WTC11 (cell line): ENCODE results near the gene PDF. TPM values are rescaled to one million over a fixed set of nuclear protein-coding genes. Genes with fewer than 3 reads are reported as not detected.

Experiments
- ATF1 ChIP-seq: sonication (generic); formaldehyde crosslinking; IDR thresholded peaks from 2 replicates; pipeline ENCODE4 v1.8.1; 2023; ENCODE audit warnings: mild to moderate bottlenecking, moderate library complexity, missing genetic modification reagents
- CREB1 ChIP-seq: sonication (generic); formaldehyde crosslinking; IDR thresholded peaks from 2 replicates; pipeline ENCODE4 v1.8.0; 2023; ENCODE audit warnings: mild to moderate bottlenecking, missing genetic modification reagents
- ELF4 ChIP-seq: sonication (generic); formaldehyde crosslinking; IDR thresholded peaks from 2 replicates; pipeline ENCODE4 v1.8.1; 2022; ENCODE audit warnings: low read depth, mild to moderate bottlenecking, moderate library complexity, missing genetic modification reagents
- ESRRA ChIP-seq: sonication (generic); formaldehyde crosslinking; IDR thresholded peaks from 2 replicates; pipeline ENCODE4 v1.8.1; 2022; ENCODE audit warnings: mild to moderate bottlenecking, missing genetic modification reagents, borderline replicate concordance
- ETV6 ChIP-seq: sonication (generic); formaldehyde crosslinking; IDR thresholded peaks from 2 replicates; pipeline ENCODE4 v1.8.1; 2022; ENCODE audit warnings: mild to moderate bottlenecking, missing genetic modification reagents
- FOXJ3 ChIP-seq: sonication (generic); formaldehyde crosslinking; IDR thresholded peaks from 2 replicates; pipeline ENCODE4 v1.9.0; 2021; ENCODE audit warnings: missing genetic modification reagents, mild to moderate bottlenecking, borderline replicate concordance
- FOXP1 ChIP-seq: sonication (generic); formaldehyde crosslinking; IDR thresholded peaks from 2 replicates; pipeline ENCODE4 v1.8.0; 2022; ENCODE audit warnings: missing genetic modification reagents, mild to moderate bottlenecking, moderate library complexity, borderline replicate concordance
- MYBL2 ChIP-seq: sonication (generic); formaldehyde crosslinking; IDR thresholded peaks from 2 replicates; pipeline ENCODE4 v1.8.1; 2023; ENCODE audit warnings: mild to moderate bottlenecking, moderate library complexity, missing genetic modification reagents
- NFATC4 ChIP-seq: fragments of 250-450 bp; sonication (Bioruptor Pico); IDR thresholded peaks from 2 replicates; pipeline ENCODE4 v1.9.0; 2021; ENCODE audit warnings: mild to moderate bottlenecking
- NR1H2 ChIP-seq: sonication (generic); formaldehyde crosslinking; IDR thresholded peaks from 2 replicates; pipeline ENCODE4 v1.9.0; 2021; ENCODE audit warnings: mild to moderate bottlenecking, moderate library complexity, missing genetic modification reagents
- OVOL2 ChIP-seq: fragments of 250-450 bp; sonication (Bioruptor Pico); IDR thresholded peaks from 2 replicates; pipeline ENCODE4 v1.9.0; 2021; ENCODE audit warnings: mild to moderate bottlenecking, borderline replicate concordance
- RELA ChIP-seq: sonication (generic); formaldehyde crosslinking; IDR thresholded peaks from 2 replicates; pipeline ENCODE4 v1.8.1; 2022; ENCODE audit warnings: missing genetic modification reagents, mild to moderate bottlenecking, borderline replicate concordance
- SP1 ChIP-seq: sonication (generic); formaldehyde crosslinking; conservative IDR thresholded peaks from 2 replicates; pipeline ENCODE4 v1.8.1; 2022; ENCODE audit warnings: missing genetic modification reagents
- ZBTB21 ChIP-seq: sonication (generic); formaldehyde crosslinking; IDR thresholded peaks from 2 replicates; pipeline ENCODE4 v1.8.1; 2023; ENCODE audit warnings: mild to moderate bottlenecking, missing genetic modification reagents, borderline replicate concordance
- ZNF121 ChIP-seq: sonication (generic); formaldehyde crosslinking; IDR thresholded peaks from 2 replicates; pipeline ENCODE4 v1.8.0; 2023; ENCODE audit warnings: missing genetic modification reagents
- ZNF219 ChIP-seq: sonication (generic); formaldehyde crosslinking; IDR thresholded peaks from 2 replicates; pipeline ENCODE4 v1.8.0; 2023; ENCODE audit warnings: missing genetic modification reagents, mild to moderate bottlenecking, borderline replicate concordance
- ZNF232 ChIP-seq: sonication (generic); formaldehyde crosslinking; IDR thresholded peaks from 2 replicates; pipeline ENCODE4 v1.8.0; 2022; ENCODE audit warnings: mild to moderate bottlenecking, missing genetic modification reagents
- ZNF263 ChIP-seq: sonication (generic); formaldehyde crosslinking; IDR thresholded peaks from 2 replicates; pipeline ENCODE4 v1.8.1; 2022; ENCODE audit warnings: low read depth, mild to moderate bottlenecking, moderate library complexity, missing genetic modification reagents
- ZNF423 ChIP-seq: fragments of 250-450 bp; sonication (Bioruptor Pico); IDR thresholded peaks from 2 replicates; pipeline ENCODE4 v2.1.2; 2022; ENCODE audit warnings: mild to moderate bottlenecking, moderate library complexity
- total RNA-seq: library from RNA; stranded (reverse); gene quantifications from 3 replicates; pipeline ENCODE4 v1.2.3, GENCODE V29; 2021
- TF ChIP-seq, protein P1 (sequence below): sonication (generic); formaldehyde crosslinking; IDR thresholded peaks from 2 replicates; pipeline ENCODE4 v1.8.0; 2022; ENCODE audit warnings: mild to moderate bottlenecking, missing genetic modification reagents
- TF ChIP-seq, protein P2 (sequence below): sonication (generic); formaldehyde crosslinking; IDR thresholded peaks from 2 replicates; pipeline ENCODE4 v1.8.1; 2023; ENCODE audit warnings: mild to moderate bottlenecking, missing genetic modification reagents, moderate library complexity
- TF ChIP-seq, protein P3 (sequence below): fragments of 250-450 bp; sonication (Bioruptor Pico); IDR thresholded peaks from 2 replicates; pipeline ENCODE4 v1.9.0; 2021; ENCODE audit warnings: mild to moderate bottlenecking
- TF ChIP-seq, protein P4 (sequence below): fragments of 200-600 bp; IDR thresholded peaks from 2 replicates; pipeline ENCODE4 v1.8.0; 2022; ENCODE audit warnings: antibody characterized with exemption
- TF ChIP-seq, protein P5 (sequence below): sonication (generic); formaldehyde crosslinking; IDR thresholded peaks from 2 replicates; pipeline ENCODE4 v1.8.1; 2023; ENCODE audit warnings: mild to moderate bottlenecking, missing genetic modification reagents, borderline replicate concordance

The PDF gene
- total RNA-seq, 1 experiment from 2014 or later, result 28.2 TPM

DNA sequence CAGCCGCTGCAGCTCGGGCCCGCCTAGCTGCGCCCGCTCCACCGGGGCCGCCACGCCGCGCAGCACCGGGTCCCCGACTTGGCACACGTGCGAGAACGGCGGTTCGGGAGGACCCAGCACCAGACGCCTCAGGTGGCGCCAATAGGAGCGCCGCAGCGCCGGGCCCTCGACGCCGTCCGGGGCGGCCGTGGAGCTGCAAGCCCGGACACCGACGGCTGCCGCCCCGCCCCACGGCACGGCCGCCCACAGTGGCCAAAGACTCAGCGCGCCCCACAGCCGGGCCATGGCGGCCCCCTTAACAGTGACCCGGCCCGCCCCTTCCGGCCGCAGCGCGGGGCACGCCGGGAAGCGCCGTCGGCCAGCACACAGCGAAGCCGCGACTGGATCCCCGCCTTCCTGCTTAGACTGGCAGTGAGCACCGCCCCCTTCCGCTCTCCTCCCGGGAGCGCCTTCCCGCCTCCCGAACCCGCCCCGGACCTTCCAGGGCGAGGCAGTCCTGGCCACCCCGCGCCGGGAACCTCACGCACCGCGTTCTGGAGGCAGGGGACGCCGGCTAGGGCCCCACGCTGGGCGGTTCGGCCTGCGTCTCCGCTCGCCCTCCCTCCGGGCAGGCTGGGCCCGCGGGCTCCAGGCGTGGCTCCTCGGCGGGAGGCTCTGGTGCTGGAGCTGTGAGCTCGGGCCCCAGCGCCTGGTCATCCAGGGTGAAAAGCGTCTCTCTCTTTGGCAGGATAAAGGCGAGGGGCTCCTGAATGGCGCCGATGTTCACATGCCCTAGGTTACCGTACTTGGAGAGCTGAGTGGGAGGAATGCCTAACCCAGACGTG, at the start of gene PDF (continued):
- TF ChIP-seq ZBTB21 (CRISPR knock-in tag), result 0 out of 2 replicates have a peak, but pooled peaks have one; percentile 57
- TF ChIP-seq, protein P1, sequence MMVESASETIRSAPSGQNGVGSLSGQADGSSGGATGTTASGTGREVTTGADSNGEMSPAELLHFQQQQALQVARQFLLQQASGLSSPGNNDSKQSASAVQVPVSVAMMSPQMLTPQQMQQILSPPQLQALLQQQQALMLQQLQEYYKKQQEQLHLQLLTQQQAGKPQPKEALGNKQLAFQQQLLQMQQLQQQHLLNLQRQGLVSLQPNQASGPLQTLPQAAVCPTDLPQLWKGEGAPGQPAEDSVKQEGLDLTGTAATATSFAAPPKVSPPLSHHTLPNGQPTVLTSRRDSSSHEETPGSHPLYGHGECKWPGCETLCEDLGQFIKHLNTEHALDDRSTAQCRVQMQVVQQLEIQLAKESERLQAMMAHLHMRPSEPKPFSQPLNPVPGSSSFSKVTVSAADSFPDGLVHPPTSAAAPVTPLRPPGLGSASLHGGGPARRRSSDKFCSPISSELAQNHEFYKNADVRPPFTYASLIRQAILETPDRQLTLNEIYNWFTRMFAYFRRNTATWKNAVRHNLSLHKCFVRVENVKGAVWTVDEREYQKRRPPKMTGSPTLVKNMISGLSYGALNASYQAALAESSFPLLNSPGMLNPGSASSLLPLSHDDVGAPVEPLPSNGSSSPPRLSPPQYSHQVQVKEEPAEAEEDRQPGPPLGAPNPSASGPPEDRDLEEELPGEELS, result peak; percentile 36; the same call in 1 of the 2 replicates
- TF ChIP-seq, protein P2, sequence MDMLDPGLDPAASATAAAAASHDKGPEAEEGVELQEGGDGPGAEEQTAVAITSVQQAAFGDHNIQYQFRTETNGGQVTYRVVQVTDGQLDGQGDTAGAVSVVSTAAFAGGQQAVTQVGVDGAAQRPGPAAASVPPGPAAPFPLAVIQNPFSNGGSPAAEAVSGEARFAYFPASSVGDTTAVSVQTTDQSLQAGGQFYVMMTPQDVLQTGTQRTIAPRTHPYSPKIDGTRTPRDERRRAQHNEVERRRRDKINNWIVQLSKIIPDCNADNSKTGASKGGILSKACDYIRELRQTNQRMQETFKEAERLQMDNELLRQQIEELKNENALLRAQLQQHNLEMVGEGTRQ (CRISPR knock-in tag), result peak; percentile 31; the same call in 1 of the 2 replicates
- TF ChIP-seq, protein P3, sequence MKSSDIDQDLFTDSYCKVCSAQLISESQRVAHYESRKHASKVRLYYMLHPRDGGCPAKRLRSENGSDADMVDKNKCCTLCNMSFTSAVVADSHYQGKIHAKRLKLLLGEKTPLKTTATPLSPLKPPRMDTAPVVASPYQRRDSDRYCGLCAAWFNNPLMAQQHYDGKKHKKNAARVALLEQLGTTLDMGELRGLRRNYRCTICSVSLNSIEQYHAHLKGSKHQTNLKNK, result peak; percentile 94
- TF ChIP-seq ZNF219 (CRISPR knock-in tag), result peak; percentile 72; the same call in 1 of the 2 replicates
- TF ChIP-seq RELA (CRISPR knock-in tag), result peak; percentile 50
- peak; percentile 95 for TF ChIP-seq SP1 (CRISPR knock-in tag)
- peak; percentile 60 for TF ChIP-seq ZNF232 (CRISPR knock-in tag)
- TF ChIP-seq ZNF423, result no peak
- 0 out of 2 replicates have a peak, but pooled peaks have one; percentile 74 for TF ChIP-seq FOXP1 (CRISPR knock-in tag)
- peak; percentile 93 for TF ChIP-seq NFATC4
- peak; percentile 65; the same call in 1 of the 2 replicates for TF ChIP-seq OVOL2 (CRISPR knock-in tag)
- TF ChIP-seq MYBL2, result peak; percentile 50; the same call in 1 of the 2 replicates
- TF ChIP-seq ZNF121 (CRISPR knock-in tag), result peak; percentile 22; the same call in 1 of the 2 replicates
- TF ChIP-seq, protein P4, sequence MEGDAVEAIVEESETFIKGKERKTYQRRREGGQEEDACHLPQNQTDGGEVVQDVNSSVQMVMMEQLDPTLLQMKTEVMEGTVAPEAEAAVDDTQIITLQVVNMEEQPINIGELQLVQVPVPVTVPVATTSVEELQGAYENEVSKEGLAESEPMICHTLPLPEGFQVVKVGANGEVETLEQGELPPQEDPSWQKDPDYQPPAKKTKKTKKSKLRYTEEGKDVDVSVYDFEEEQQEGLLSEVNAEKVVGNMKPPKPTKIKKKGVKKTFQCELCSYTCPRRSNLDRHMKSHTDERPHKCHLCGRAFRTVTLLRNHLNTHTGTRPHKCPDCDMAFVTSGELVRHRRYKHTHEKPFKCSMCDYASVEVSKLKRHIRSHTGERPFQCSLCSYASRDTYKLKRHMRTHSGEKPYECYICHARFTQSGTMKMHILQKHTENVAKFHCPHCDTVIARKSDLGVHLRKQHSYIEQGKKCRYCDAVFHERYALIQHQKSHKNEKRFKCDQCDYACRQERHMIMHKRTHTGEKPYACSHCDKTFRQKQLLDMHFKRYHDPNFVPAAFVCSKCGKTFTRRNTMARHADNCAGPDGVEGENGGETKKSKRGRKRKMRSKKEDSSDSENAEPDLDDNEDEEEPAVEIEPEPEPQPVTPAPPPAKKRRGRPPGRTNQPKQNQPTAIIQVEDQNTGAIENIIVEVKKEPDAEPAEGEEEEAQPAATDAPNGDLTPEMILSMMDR, result no peak
- TF ChIP-seq, protein P5, sequence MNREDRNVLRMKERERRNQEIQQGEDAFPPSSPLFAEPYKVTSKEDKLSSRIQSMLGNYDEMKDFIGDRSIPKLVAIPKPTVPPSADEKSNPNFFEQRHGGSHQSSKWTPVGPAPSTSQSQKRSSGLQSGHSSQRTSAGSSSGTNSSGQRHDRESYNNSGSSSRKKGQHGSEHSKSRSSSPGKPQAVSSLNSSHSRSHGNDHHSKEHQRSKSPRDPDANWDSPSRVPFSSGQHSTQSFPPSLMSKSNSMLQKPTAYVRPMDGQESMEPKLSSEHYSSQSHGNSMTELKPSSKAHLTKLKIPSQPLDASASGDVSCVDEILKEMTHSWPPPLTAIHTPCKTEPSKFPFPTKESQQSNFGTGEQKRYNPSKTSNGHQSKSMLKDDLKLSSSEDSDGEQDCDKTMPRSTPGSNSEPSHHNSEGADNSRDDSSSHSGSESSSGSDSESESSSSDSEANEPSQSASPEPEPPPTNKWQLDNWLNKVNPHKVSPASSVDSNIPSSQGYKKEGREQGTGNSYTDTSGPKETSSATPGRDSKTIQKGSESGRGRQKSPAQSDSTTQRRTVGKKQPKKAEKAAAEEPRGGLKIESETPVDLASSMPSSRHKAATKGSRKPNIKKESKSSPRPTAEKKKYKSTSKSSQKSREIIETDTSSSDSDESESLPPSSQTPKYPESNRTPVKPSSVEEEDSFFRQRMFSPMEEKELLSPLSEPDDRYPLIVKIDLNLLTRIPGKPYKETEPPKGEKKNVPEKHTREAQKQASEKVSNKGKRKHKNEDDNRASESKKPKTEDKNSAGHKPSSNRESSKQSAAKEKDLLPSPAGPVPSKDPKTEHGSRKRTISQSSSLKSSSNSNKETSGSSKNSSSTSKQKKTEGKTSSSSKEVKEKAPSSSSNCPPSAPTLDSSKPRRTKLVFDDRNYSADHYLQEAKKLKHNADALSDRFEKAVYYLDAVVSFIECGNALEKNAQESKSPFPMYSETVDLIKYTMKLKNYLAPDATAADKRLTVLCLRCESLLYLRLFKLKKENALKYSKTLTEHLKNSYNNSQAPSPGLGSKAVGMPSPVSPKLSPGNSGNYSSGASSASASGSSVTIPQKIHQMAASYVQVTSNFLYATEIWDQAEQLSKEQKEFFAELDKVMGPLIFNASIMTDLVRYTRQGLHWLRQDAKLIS (CRISPR knock-in tag), result 0 out of 2 replicates have a peak, but pooled peaks have one; percentile 84
- peak; percentile 81; the same call in 1 of the 2 replicates for TF ChIP-seq CREB1 (CRISPR knock-in tag)
- 0 out of 2 replicates have a peak, but pooled peaks have one; percentile 84 for TF ChIP-seq ELF4 (CRISPR knock-in tag)
- TF ChIP-seq ETV6, result no peak
- TF ChIP-seq ZNF263 (CRISPR knock-in tag), result peak; percentile 60; the same call in 1 of the 2 replicates
- 0 out of 2 replicates have a peak, but pooled peaks have one; percentile 12 for TF ChIP-seq ATF1 (CRISPR knock-in tag)
- TF ChIP-seq ESRRA (CRISPR knock-in tag), result peak; percentile 70; the same call in 1 of the 2 replicates
- TF ChIP-seq NR1H2, result no peak
- no peak for TF ChIP-seq FOXJ3
